H1 (cell line): Measurements from ENCODE around the gene PITX1.

Source experiments
- CEBPB ChIP-seq: IDR thresholded peaks from 2 replicates; pipeline ENCODE4 v1.6.1; 2012; ENCODE audit warnings: low read depth, low read length
- EP300 ChIP-seq, 2 experiments: IDR thresholded peaks; 1 replicate in 1 of 2; 2 replicates in 1 of 2; pipeline ENCODE4 v1.6.1; 2011 to 2012; ENCODE audit warnings: low read depth in 2 of 2, low read length in 2 of 2, mild to moderate bottlenecking in 2 of 2, borderline replicate concordance in 1 of 2, inconsistent platforms in 1 of 2, moderate library complexity in 1 of 2
- EZH2 ChIP-seq: fragments of 200-600 bp; sonication (generic); IDR thresholded peaks from 2 replicates; pipeline ENCODE4 v1.7.1; 2012; ENCODE audit warnings: low read depth, mild to moderate bottlenecking, moderate library complexity, low read length, inconsistent platforms; ENCODE audit not compliant: severe bottlenecking
- POLR2A ChIP-seq, 2 experiments: IDR thresholded peaks; 1 replicate in 1 of 2; 2 replicates in 1 of 2; pipeline ENCODE4 v1.6.1; 2011; ENCODE audit warnings: low read depth in 2 of 2, low read length in 2 of 2, mild to moderate bottlenecking in 2 of 2; ENCODE audit errors: control extremely low read depth in 1 of 2
- POLR2AphosphoS5 ChIP-seq: IDR thresholded peaks from 2 replicates; pipeline ENCODE4 v1.6.1; 2011; ENCODE audit warnings: low read depth, low read length
- RXRA ChIP-seq: IDR thresholded peaks from 2 replicates; pipeline ENCODE4 v1.6.1; 2011; ENCODE audit warnings: low read depth, mild to moderate bottlenecking, low read length, moderate library complexity; ENCODE audit not compliant: insufficient read depth
- SP4 ChIP-seq: IDR thresholded peaks from 2 replicates; pipeline ENCODE4 v1.6.1; 2012; ENCODE audit warnings: low read length, inconsistent platforms
- TF ChIP-seq, protein P1 (sequence below), 3 experiments: IDR thresholded peaks; 1 replicate in 2 of 3; 2 replicates in 1 of 3; pipeline versions ENCODE4 v1.5.1 to v1.6.1; 2011; ENCODE audit warnings: low read length in 3 of 3, mild to moderate bottlenecking in 3 of 3, inconsistent platforms in 2 of 3, low read depth in 1 of 3, moderate library complexity in 1 of 3; ENCODE audit not compliant: insufficient read depth in 1 of 3; ENCODE audit errors: control extremely low read depth in 1 of 3
- TF ChIP-seq, protein P2 (sequence below): IDR thresholded peaks from 2 replicates; pipeline ENCODE4 v1.6.1; 2012; ENCODE audit warnings: inconsistent platforms

DNA sequence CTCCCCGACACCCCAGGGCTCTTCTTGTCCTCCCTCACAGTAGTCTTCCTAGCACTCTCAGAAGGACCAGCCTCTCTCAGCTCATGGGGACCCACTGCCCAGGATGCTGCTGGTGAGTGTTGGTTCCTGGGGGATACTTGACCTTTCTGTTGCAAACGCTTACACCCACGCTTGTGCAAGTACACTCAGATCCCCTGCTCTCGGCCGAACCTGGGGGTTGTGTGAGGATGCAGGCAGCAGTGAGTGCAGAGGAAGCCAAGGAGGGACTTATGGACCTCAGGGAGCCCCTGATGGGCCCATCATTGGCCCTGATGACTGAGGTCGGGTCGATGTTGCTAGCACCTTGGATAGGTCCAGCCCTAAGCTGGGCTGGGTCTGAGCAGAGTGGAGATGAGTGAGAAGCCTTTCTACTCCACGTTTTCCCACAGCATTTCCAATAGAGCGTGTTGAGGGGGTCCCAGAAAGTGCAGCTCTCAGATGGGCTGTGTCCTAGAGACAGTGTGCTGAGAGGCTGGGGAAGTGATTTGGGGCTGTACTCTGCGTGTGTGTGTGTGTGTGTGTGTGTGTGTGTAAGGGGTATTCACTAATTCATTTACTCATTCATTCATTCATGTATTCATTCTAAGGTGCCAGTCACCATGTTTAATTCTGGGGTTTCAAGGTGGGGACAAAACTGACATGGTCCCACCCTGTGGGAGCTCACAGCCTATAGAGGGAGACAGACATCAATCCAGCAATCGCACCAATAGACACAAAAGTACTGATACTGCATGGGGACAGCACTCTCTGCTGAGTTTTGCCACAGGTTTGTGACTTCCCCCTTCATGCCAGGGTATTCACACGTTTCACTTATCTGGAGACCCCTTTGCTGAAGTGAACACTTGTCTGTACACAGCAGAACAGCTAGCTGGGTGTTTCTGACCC, 25.2 kb upstream of the PITX1 start:
- TF ChIP-seq POLR2A (IDR thresholded peaks at IDR 0.05; ENCODE audit: control extremely low read depth in 1 of 2, low read depth in 2 of 2, low read length in 2 of 2) (no peak), CEBPB (no peak), POLR2AphosphoS5 (no peak), RXRA (no peak), EZH2 (no peak), SP4 (no peak), EP300 (IDR thresholded peaks at IDR 0.05; ENCODE audit: borderline replicate concordance in 1 of 2, low read depth in 2 of 2, low read length in 2 of 2) (no peak)
- TF ChIP-seq, protein P1, sequence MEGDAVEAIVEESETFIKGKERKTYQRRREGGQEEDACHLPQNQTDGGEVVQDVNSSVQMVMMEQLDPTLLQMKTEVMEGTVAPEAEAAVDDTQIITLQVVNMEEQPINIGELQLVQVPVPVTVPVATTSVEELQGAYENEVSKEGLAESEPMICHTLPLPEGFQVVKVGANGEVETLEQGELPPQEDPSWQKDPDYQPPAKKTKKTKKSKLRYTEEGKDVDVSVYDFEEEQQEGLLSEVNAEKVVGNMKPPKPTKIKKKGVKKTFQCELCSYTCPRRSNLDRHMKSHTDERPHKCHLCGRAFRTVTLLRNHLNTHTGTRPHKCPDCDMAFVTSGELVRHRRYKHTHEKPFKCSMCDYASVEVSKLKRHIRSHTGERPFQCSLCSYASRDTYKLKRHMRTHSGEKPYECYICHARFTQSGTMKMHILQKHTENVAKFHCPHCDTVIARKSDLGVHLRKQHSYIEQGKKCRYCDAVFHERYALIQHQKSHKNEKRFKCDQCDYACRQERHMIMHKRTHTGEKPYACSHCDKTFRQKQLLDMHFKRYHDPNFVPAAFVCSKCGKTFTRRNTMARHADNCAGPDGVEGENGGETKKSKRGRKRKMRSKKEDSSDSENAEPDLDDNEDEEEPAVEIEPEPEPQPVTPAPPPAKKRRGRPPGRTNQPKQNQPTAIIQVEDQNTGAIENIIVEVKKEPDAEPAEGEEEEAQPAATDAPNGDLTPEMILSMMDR (IDR thresholded peaks at IDR 0.05; ENCODE audit: control extremely low read depth in 1 of 3, insufficient read depth in 1 of 3, low read depth in 1 of 3, low read length in 3 of 3), result no peak
- TF ChIP-seq, protein P2, sequence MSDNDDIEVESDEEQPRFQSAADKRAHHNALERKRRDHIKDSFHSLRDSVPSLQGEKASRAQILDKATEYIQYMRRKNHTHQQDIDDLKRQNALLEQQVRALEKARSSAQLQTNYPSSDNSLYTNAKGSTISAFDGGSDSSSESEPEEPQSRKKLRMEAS, result no peak
